IgD-negative memory B cell (primary cell): ENCODE results near the gene TDRD9. TPM values are rescaled to one million over a fixed set of nuclear protein-coding genes. Genes with fewer than 3 reads are reported as not detected.

Experiments
- H3K27ac Mint-ChIP-seq, 3 donors: one replicate each; pipeline ENCODE4 v1.8.0; 2020 to 2022; ENCODE audit warnings: mild to moderate bottlenecking in 3 of 3, mixed read lengths in 3 of 3, moderate library complexity in 1 of 3
- H3K27me3 Mint-ChIP-seq: one replicate; pipeline ENCODE4 v1.8.0; 2021; ENCODE audit warnings: mixed read lengths
- H3K36me3 Mint-ChIP-seq: one replicate; pipeline ENCODE4 v1.8.0; 2020; ENCODE audit warnings: mild to moderate bottlenecking, mixed read lengths
- H3K4me1 Mint-ChIP-seq, 3 donors: one replicate each; pipeline ENCODE4 v1.8.0; 2020 to 2022; ENCODE audit warnings: mixed read lengths in 3 of 3, mild to moderate bottlenecking in 1 of 3
- H3K4me3 Mint-ChIP-seq, 4 donors: one replicate each; pipeline ENCODE4 v1.8.0; 2020 to 2022; ENCODE audit warnings: mild to moderate bottlenecking in 4 of 4, mixed read lengths in 4 of 4, moderate library complexity in 3 of 4
- H3K9me3 Mint-ChIP-seq, 3 donors: one replicate each; pipeline ENCODE4 v1.8.0; 2020 to 2021; ENCODE audit warnings: mixed read lengths in 3 of 3, mild to moderate bottlenecking in 1 of 3
- polyA plus RNA-seq: library from polyadenylated mRNA; unstranded; fragments of 300-500 nt; fragmentation: Illumina TruSeq; gene quantifications from one replicate; pipeline ENCODE4 v1.2.3, GENCODE V29; 2021

The TDRD9 gene
- polyA plus RNA-seq, 1 donor from 2014 or later, result 2.0 TPM

DNA sequence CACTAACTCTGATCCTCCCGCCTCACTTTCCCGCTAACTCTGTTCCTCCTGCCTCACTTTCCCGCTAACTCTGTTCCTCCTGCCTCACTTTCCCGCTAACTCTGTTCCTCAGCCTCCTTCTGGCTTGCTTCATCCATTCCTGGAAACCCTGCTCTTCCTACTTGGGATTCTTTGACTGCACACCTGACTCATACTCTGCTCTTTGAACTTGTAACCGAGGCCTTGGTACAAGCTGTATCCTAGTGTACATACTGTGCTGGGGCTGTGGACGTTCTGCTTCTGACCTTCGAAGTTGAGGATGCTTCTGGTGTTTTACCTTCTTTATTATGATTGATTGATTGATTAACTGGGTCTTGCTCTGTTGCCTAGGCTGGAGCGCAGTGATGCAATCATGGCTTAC lies 77.2 kb downstream of the TDRD9 start:
- H3K4me3 Mint-ChIP-seq, result peak overlapping the region in 1 of 4 donors; percentile 49
- no peaks in the 10 kb centered on the region for H3K36me3 Mint-ChIP-seq
- H3K9me3 Mint-ChIP-seq, result peaks cover 0 to 1% (median 0%) of the 10 kb centered on the region in 3 donors
- H3K27me3 Mint-ChIP-seq, result peaks cover 2% of the 10 kb centered on the region
- peak overlapping the region in 1 of 3 donors; percentile 66 for H3K27ac Mint-ChIP-seq
- no peaks in the 10 kb centered on the region for H3K4me1 Mint-ChIP-seq

DNA sequence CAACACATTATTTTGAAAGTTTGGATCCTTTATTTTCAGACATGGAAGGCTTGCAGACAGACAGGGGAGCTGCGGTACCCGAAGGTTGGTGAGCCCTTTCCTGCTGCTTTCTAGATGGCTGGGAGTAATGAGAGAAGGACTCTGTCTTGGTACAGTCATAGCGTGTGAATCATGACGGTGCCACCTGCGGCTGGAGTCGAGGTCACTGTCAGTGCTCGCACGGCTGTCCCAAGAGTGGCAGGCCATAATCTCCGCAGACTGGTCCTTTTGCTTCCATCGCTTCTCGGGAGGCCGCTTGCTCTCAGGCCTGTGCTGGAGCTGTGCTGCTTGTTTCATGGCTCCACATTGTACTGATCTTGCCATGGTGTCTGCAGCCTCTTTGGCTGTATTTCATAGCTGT lies 78.9 kb downstream of the TDRD9 start:
- Mint-ChIP-seq H3K27me3 (peaks cover 2% of the 10 kb centered on the region), H3K4me1 (no peaks in the 10 kb centered on the region), H3K27ac (no peak overlapping the region), H3K36me3 (no peaks in the 10 kb centered on the region), H3K4me3 (no peak overlapping the region), H3K9me3 (peaks cover 0 to 1% (median 0%) of the 10 kb centered on the region in 3 donors)

DNA sequence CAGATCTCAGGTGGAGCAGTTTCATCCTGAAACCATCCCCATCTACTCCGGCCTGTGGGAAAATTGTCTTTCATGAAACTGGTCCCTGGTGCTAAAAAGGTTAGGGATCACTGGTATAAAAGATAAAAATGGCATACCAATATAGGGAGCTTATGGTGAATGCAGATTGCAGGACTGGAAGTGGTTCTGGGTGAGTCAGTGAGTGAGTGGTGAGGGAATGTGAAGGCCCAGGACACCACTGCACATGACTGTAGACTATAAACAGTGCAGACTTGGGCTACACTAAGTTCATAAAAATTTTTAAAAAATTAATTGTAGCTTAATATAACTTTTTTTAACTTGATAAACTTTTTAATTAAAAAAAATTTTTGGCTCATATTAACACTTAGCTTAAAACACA lies 81.0 kb downstream of the TDRD9 start:
- H3K4me1 Mint-ChIP-seq, result no peaks in the 10 kb centered on the region
- H3K27me3 Mint-ChIP-seq, result peaks cover 2% of the 10 kb centered on the region
- H3K4me3 Mint-ChIP-seq, result no peak overlapping the region
- H3K36me3 Mint-ChIP-seq, result no peaks in the 10 kb centered on the region
- no peak overlapping the region for H3K27ac Mint-ChIP-seq
- peaks cover 0 to 3% (median 0%) of the 10 kb centered on the region in 3 donors for H3K9me3 Mint-ChIP-seq

DNA sequence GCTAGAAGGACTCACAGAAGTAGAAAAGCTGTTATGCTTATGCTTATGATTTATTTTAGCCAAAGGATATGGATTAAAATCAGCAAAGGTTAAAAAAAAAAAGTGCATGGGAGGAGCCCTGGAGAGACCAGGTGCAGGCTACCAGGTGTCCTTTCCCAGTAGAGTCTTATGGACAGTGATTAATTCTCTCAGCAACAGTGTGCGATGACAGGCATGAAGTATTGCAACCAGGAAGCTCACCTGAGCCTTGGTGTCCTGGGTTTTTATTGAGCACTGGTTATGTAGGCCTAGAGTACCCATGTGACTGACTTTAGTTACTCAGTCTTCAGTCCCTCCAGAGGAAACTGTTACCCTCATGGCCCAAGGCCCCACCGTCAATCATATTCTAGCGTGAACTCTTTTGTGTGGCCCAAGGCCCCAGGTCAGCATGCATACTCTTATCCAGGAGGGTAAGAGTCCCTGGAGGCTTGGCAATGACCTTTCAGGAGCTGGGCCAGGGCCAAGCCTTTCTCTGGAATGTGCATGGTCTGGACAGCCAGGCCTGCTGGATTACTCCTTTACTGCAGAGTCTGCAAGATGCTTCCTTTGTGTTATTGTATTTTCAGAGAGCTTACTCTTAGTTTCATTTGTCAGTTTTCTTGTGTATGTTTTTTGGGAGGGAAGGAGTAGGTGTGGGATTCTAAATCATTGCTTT lies 83.7 kb downstream of the TDRD9 start:
- peaks cover 0 to 2% (median 0%) of the 10 kb centered on the region in 3 donors for H3K9me3 Mint-ChIP-seq
- no peak overlapping the region for H3K4me3 Mint-ChIP-seq
- no peaks in the 10 kb centered on the region for H3K4me1 Mint-ChIP-seq
- no peaks in the 10 kb centered on the region for H3K27me3 Mint-ChIP-seq
- no peak overlapping the region for H3K27ac Mint-ChIP-seq
- no peaks in the 10 kb centered on the region for H3K36me3 Mint-ChIP-seq

DNA sequence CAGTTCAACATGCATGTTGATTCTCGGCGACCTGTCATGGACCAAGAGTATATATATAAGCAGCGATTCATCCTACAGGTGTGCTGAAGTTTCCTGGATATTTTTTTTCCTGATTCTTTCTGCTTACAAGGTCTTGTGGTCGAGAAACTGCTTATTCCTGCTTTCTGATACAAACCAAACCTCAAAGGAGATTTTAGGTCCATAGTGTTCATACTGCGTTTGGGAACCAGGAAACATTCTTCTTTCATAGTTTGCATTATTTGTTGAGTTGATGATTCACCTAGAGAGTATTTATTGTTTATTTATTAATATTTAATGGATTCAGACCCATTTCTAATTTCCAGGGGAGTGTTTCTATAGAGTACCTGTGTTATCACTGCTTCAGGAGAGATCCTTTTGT lies 86.5 kb downstream of the TDRD9 start:
- H3K36me3 Mint-ChIP-seq, result no peaks in the 10 kb centered on the region
- H3K27me3 Mint-ChIP-seq, result peaks cover 4% of the 10 kb centered on the region
- no peak overlapping the region for H3K4me3 Mint-ChIP-seq
- H3K4me1 Mint-ChIP-seq, result no peaks in the 10 kb centered on the region
- H3K9me3 Mint-ChIP-seq, result peaks cover 0 to 2% (median 0%) of the 10 kb centered on the region in 3 donors
- no peak overlapping the region for H3K27ac Mint-ChIP-seq

DNA sequence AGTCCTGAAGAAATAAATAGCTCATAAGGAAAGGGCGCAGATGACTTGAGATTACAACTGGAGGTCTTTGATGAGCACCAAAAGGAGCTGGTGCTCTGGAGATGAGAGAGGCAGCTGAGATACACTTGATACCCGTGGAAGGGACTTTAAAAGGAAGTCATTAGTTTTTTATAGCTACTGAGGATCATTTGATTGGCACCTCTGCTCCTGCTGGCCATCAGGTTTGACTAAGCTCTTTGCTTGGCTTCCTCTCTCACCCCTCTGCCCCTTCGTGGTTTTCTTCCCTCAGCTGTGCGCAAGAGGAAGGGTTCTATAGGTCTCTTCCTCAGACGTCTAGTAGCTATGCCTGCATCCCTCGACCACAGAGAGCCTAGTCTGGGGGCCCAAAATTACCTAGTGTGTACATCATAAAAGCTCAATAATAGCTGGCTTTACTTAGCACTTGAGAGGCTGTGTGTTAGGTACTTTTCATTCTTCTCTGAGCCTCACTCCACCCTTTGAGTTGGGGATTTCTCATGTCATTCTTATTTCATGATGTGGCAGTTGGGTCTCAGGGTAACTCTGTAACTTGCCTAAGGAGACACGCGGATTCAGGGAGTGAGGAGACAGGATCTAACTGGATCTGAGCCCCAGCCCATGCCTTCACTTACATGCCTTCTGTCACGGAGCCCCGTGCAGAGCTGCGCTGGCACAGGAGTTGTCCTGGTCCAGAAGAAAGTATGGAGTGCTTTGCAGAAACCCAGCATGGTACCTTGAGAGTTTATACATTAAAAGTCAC lies 88.8 kb downstream of the TDRD9 start:
- Mint-ChIP-seq H3K9me3 (peaks cover 0 to 2% (median 0%) of the 10 kb centered on the region in 3 donors), H3K36me3 (no peaks in the 10 kb centered on the region), H3K4me3 (no peak overlapping the region), H3K4me1 (no peaks in the 10 kb centered on the region), H3K27ac (no peak overlapping the region), H3K27me3 (peaks cover 4% of the 10 kb centered on the region)

DNA sequence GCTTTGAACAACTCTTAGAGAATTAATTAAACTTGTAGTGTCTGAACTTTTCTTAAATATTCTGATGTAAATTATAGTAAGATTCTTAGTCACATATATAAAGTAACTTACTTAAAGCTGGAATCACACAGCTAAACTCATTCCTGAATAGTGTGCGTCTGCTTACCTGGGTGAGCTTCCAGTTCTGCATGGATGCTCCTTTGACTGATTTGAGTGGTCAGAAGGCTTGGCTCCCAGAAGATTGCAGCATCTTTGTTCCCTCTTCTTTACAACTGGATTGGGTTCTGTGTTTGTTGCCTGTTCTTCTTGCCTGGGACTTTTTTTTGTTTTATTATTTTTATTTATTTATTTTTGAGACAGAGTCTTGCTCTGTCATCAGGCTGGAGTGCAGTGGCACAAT lies 90.8 kb downstream of the TDRD9 start:
- peaks cover 6% of the 10 kb centered on the region for H3K27me3 Mint-ChIP-seq
- H3K4me1 Mint-ChIP-seq, result no peaks in the 10 kb centered on the region
- no peaks in the 10 kb centered on the region for H3K9me3 Mint-ChIP-seq
- H3K27ac Mint-ChIP-seq, result no peak overlapping the region
- H3K36me3 Mint-ChIP-seq, result no peaks in the 10 kb centered on the region
- no peak overlapping the region for H3K4me3 Mint-ChIP-seq

DNA sequence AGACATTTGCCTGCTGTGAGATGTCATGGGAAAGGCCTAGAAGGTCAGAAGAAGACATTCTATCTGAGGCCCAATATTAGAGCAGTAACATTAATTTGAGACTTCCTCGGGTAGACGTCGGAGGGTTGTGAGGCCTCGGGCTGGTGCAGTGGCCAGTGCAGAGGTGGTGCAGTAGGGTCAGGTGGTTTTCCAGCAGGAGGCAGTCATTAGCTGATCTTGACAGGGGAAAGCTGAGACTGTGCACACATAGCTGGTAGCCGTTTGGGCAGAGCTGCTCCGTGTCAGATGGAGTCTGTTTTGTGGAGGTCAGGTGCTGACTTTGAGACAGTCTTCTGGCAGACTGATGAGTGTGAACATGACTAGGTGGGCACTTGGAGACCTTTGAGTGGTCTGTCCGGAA lies 91.5 kb downstream of the TDRD9 start:
- no peaks in the 10 kb centered on the region for H3K36me3 Mint-ChIP-seq
- peaks cover 6% of the 10 kb centered on the region for H3K27me3 Mint-ChIP-seq
- no peaks in the 10 kb centered on the region for H3K9me3 Mint-ChIP-seq
- no peak overlapping the region for H3K4me3 Mint-ChIP-seq
- H3K27ac Mint-ChIP-seq, result no peak overlapping the region
- H3K4me1 Mint-ChIP-seq, result no peaks in the 10 kb centered on the region

DNA sequence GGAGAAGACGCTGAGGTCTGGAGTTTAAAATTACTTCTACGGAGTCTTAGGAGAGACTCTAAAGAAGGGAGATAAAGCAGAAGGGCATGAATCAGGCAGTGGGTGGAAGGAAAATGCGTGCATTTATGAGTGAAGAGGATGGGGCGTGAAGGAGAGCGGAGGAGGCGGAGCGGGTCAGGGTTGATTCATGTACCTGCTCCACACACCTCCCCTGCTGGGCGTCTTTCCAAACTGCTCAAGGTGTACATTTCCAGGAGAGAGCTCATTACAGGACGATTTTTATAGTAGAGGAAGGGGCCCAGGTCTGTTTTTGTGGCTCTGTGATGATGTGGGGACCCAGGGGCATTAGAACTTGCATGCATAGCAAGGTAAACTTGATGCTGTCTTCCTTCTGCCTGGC lies 92.2 kb downstream of the TDRD9 start:
- H3K27me3 Mint-ChIP-seq, result peaks cover 7% of the 10 kb centered on the region
- no peak overlapping the region for H3K4me3 Mint-ChIP-seq
- peak overlapping the region in 1 of 3 donors; percentile 59 for H3K27ac Mint-ChIP-seq
- no peaks in the 10 kb centered on the region for H3K9me3 Mint-ChIP-seq
- H3K36me3 Mint-ChIP-seq, result no peaks in the 10 kb centered on the region
- no peaks in the 10 kb centered on the region for H3K4me1 Mint-ChIP-seq

DNA sequence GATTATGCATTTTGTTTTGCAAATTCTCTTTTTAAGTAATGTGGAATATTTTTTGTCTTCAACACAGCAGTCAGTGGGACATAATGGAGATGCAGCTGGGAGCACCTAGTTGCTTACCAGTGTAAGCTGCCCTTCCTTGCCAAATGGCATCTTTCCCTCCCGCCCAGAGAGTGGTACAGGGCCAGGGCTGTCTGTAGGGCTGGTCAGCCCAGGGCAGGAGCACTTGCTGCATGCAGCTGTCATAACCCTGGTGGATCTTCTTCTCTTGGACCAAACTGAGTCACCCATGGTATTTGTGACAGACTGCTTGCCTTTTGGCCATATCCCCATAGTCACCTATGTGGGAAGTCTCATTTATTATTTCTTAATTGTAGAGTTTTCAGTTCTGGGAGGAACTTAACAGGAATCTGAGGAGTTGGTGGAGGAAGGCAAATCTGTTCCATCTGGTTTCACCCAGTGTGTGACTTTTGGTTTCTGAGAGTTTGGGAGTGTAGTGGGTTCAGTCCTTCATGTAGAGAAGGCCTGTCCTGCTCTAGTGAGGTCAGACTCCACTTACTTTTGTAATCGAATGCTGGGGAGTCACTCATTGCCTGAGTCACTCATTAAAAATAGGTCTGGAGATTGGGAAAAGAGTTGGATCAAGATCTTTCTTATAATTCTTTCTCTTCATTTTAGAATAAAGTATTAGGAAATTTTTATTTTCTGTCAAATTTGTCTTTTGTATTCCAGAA lies 95.2 kb downstream of the TDRD9 start:
- Mint-ChIP-seq H3K4me1 (no peaks in the 10 kb centered on the region), H3K4me3 (no peak overlapping the region), H3K9me3 (no peaks in the 10 kb centered on the region), H3K27me3 (peaks cover 12% of the 10 kb centered on the region), H3K36me3 (no peaks in the 10 kb centered on the region), H3K27ac (no peak overlapping the region)

DNA sequence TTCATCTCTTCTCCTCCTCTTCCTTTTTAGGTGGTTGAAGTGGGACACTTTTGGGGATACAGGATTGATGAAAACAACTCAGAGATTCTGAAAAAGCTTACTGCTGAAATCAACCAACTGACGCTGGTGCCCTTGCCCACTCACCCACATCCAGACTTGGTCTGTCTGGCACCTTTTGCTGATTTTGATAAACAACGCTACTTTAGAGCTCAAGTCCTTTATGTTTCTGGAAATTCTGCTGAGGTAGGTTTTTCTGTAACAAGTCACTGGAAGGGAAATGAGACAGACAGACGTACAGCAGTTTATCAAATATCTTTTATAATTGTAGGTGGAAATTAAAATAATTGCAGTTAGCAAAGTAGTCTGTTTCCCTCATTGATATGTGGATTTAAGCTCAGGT lies 97.3 kb downstream of the TDRD9 start:
- no peak overlapping the region for H3K27ac Mint-ChIP-seq
- no peak overlapping the region for H3K4me3 Mint-ChIP-seq
- no peaks in the 10 kb centered on the region for H3K36me3 Mint-ChIP-seq
- H3K4me1 Mint-ChIP-seq, result no peaks in the 10 kb centered on the region
- H3K27me3 Mint-ChIP-seq, result peaks cover 14% of the 10 kb centered on the region
- H3K9me3 Mint-ChIP-seq, result no peaks in the 10 kb centered on the region

DNA sequence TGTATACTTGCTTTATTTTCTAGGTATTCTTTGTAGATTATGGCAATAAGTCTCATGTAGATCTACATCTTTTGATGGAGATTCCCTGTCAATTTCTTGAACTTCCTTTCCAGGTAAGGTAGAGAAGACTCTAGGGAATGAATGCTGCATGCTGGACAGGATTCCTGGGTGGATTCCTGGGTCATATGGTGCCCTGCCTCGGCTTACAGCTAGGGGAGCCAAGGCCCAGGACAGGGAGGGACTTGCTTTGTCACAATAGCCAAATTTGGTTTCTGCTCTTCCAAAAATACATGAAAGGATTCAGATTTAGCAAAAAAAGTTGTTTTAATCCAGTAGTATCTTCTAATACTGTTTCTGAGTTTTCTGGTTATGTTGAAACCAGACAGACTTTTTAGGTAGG lies 97.8 kb downstream of the TDRD9 start:
- Mint-ChIP-seq H3K9me3 (no peaks in the 10 kb centered on the region), H3K4me1 (no peaks in the 10 kb centered on the region), H3K36me3 (no peaks in the 10 kb centered on the region), H3K4me3 (no peak overlapping the region), H3K27ac (no peak overlapping the region), H3K27me3 (peaks cover 14% of the 10 kb centered on the region)

DNA sequence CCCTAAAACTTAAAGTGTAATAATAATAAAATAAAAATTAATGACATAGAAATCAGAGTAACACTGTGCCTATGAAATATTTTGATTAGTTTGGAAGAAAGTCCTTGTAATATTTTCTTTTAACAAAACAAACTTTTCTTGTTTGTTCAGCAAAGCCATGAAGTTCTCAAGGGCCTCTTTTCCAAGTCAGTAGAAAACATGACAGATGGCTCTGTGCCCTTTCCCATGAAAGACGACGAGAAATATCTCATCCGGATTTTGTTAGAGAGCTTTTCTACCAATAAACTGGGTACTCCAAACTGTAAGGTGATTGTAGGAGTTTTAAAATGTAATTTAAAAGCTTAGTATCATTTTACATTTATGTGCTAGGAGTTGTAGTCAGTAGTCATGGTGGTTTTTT lies 102.7 kb downstream of the TDRD9 start:
- Mint-ChIP-seq H3K4me3 (no peak overlapping the region), H3K9me3 (no peaks in the 10 kb centered on the region), H3K27ac (no peak overlapping the region), H3K27me3 (peaks cover 22% of the 10 kb centered on the region), H3K4me1 (no peaks in the 10 kb centered on the region), H3K36me3 (no peaks in the 10 kb centered on the region)

DNA sequence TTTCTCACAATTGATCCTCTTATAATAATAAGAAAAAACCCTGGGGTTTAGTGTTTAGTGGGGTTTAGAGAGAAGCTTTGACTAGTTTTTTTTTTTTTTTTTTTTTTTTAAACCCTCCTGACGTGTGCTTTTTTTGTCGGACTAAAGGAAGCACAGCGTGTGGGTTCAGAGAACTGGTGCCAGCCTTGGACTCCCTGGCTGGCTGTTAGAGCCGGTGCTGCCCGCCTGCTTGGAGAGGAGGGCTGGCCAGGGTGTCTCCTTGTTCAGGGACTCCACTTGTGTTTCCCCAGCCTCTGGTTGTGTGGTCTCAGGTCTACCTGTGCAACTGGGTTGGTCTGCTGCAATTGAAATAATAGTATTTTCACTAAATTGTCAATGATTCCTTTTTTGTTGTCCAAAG lies 103.1 kb downstream of the TDRD9 start:
- Mint-ChIP-seq H3K27ac (no peak overlapping the region), H3K27me3 (peaks cover 22% of the 10 kb centered on the region), H3K9me3 (no peaks in the 10 kb centered on the region), H3K4me3 (no peak overlapping the region), H3K4me1 (no peaks in the 10 kb centered on the region), H3K36me3 (no peaks in the 10 kb centered on the region)

DNA sequence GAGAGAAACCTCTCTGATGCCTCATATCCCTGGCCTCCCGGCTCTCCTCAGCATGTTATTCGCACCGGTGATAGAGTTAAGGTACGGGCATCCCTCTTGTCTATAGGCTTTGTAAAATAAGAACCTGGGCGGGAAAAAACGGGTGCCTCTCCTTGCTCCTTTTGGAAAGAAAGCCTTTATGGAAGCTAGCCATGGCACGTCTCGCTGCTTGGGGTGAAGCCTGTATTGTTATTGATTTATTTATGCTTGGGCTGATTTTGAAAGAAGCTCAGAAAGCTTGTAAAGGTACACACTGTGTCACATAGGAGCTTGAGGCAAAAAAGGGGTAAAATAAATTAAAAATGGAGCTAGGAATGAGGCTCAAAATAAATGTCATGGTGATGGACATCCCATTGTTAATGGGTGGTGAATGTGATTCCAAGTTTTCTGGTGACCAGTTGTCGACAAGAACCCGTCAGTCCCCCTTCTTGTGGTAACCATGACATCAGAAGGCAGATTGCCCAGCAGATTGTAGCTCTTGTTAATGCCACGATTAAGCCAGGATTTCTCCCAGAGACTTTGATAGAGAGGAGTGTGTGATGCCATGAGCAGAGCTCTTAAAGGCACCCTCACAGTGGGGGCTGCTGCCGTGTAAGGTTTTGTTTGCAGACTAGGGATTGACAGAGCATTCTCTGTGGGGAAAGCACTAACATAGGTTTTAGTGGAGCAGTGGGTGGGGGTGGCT lies 106.9 kb downstream of the TDRD9 start:
- no peak overlapping the region for H3K27ac Mint-ChIP-seq
- H3K4me3 Mint-ChIP-seq, result no peak overlapping the region
- peaks cover 14% of the 10 kb centered on the region for H3K27me3 Mint-ChIP-seq

More for the DNA sequence above, 106.9 kb downstream of the TDRD9 start:
- H3K36me3 Mint-ChIP-seq, result no peaks in the 10 kb centered on the region
- no peaks in the 10 kb centered on the region for H3K9me3 Mint-ChIP-seq
- H3K4me1 Mint-ChIP-seq, result no peaks in the 10 kb centered on the region
